NK-92 treated with Interleukin-12 subunit alpha and Interleukin-12 subunit beta, amount 100 ng/mL, for 24 hours (cell line): Measurements from ENCODE around the gene PRSS16.
"Not testable (repeated sequence)": the region's sequence is repeated elsewhere in the genome, so short reads cannot be mapped to it uniquely, and the experiment has no call there.

ENCODE experiments used
- DNase-seq: peaks from one replicate; lab custom pipeline; 2025; lab: John Stamatoyannopoulos, UW

PRSS16 gene

GRCh38 chr6:27248783-27249182, 1.3 kb downstream of the PRSS16 start:
- no peak for DNase-seq

GRCh38 chr6:27250277-27251111, 3.0 kb downstream of the PRSS16 start:
- DNase-seq: no peak

- no peak for DNase-seq
These were observed 3.7 kb downstream of the PRSS16 start for GRCh38 chr6:27251112-27251605.

GRCh38 chr6:27251606-27252251, 4.2 kb downstream of the PRSS16 start:
- DNase-seq: no peak

GRCh38 chr6:27254566-27254965, 7.1 kb downstream of the PRSS16 start:
- DNase-seq: no peak

GRCh38 chr6:27255866-27256265, 8.4 kb downstream of the PRSS16 start:
- no peak for DNase-seq

- no peak for DNase-seq
These were observed 12.9 kb downstream of the PRSS16 start for GRCh38 chr6:27260369-27260768.

- no peak for DNase-seq
These were observed 13.4 kb downstream of the PRSS16 start for GRCh38 chr6:27260836-27261375.

GRCh38 chr6:27263886-27264285, 16.4 kb downstream of the PRSS16 start:
- DNase-seq: no peak

- DNase-seq: not testable (repeated sequence)
These were observed 19.5 kb downstream of the PRSS16 start for GRCh38 chr6:27267003-27267402.

- no peak for DNase-seq
These were observed 20.4 kb downstream of the PRSS16 start for GRCh38 chr6:27267857-27268434.

- DNase-seq: no peak
These were observed 21.3 kb downstream of the PRSS16 start for GRCh38 chr6:27268803-27269202.

GRCh38 chr6:27273783-27274182, 26.3 kb downstream of the PRSS16 start:
- no peak for DNase-seq

- DNase-seq: no peak
These were observed 27.8 kb downstream of the PRSS16 start for GRCh38 chr6:27275025-27275956.

GRCh38 chr6:27279513-27280063, 32.1 kb downstream of the PRSS16 start:
- no peak for DNase-seq

- DNase-seq: no peak
These were observed 32.6 kb downstream of the PRSS16 start for GRCh38 chr6:27280064-27280539.

- DNase-seq: no peak
These were observed 33.1 kb downstream of the PRSS16 start for GRCh38 chr6:27280540-27281000.

GRCh38 chr6:27281105-27281539, 33.6 kb downstream of the PRSS16 start:
- DNase-seq: no peak

GRCh38 chr6:27281569-27281968, 34.1 kb downstream of the PRSS16 start:
- DNase-seq: no peak

- no peak for DNase-seq
These were observed 35.8 kb downstream of the PRSS16 start for GRCh38 chr6:27283279-27283678.

- no peak for DNase-seq
These were observed 38.6 kb downstream of the PRSS16 start for GRCh38 chr6:27286141-27286540.
